GM18861 (cell line): ENCODE data around the gene RIMKLA.

Experiments
- ATAC-seq: cut with Tn5 transposase; IDR thresholded peaks from one replicate; pipeline ENCODE4 v1.9.1; 2021; ENCODE audit not compliant: unreplicated experiment

RIMKLA gene

GRCh38 chr1:42380586-42381279 lies at the start of gene RIMKLA:
Gene RIMKLA, plus strand, starts transcription at chr1:42380792. Its CDS starts 143 bp downstream, at chr1:42380935.
- peak; percentile 66 for ATAC-seq

- no peak for ATAC-seq
These were observed 47.7 kb upstream of the RIMKLA start for GRCh38 chr1:42332877-42333276.

GRCh38 chr1:42333662-42334239 lies 46.8 kb upstream of the RIMKLA start:
- ATAC-seq: no peak

GRCh38 chr1:42334240-42335049 lies 46.1 kb upstream of the RIMKLA start:
- ATAC-seq: peak; percentile 43

GRCh38 chr1:42335050-42335808 lies 45.4 kb upstream of the RIMKLA start, which contains the start of gene FOXJ3:
Gene FOXJ3, minus strand, starts transcription at chr1:42335235. Its CDS starts 24,142 bp downstream, at chr1:42311093.
- ATAC-seq: peak; percentile 59

- ATAC-seq: no peak
These were observed 44.6 kb upstream of the RIMKLA start for GRCh38 chr1:42335809-42336518.

GRCh38 chr1:42336978-42337377 lies 43.6 kb upstream of the RIMKLA start:
- no peak for ATAC-seq

GRCh38 chr1:42340093-42340492 lies 40.5 kb upstream of the RIMKLA start:
- ATAC-seq: no peak

GRCh38 chr1:42340901-42341300 lies 39.7 kb upstream of the RIMKLA start:
- ATAC-seq: no peak

- ATAC-seq: no peak
These were observed 37.5 kb upstream of the RIMKLA start for GRCh38 chr1:42343049-42343448.

- no peak for ATAC-seq
These were observed 32.1 kb upstream of the RIMKLA start for GRCh38 chr1:42348498-42348897.

GRCh38 chr1:42350086-42350485 lies 30.5 kb upstream of the RIMKLA start:
- ATAC-seq: no peak

GRCh38 chr1:42358791-42359190 lies 21.8 kb upstream of the RIMKLA start:
- no peak for ATAC-seq

GRCh38 chr1:42359466-42359865 lies 21.1 kb upstream of the RIMKLA start:
- ATAC-seq: no peak

GRCh38 chr1:42364089-42364488 lies 16.5 kb upstream of the RIMKLA start:
- no peak for ATAC-seq

- ATAC-seq: no peak
These were observed 16.1 kb upstream of the RIMKLA start for GRCh38 chr1:42364542-42364941.

- no peak for ATAC-seq
These were observed 15.5 kb upstream of the RIMKLA start for GRCh38 chr1:42365118-42365517.

- no peak for ATAC-seq
These were observed 12.3 kb upstream of the RIMKLA start for GRCh38 chr1:42368096-42368795.

GRCh38 chr1:42369471-42369870 lies 11.1 kb upstream of the RIMKLA start:
- ATAC-seq: no peak
